ENCODE data around the gene PDE1A. TPM values are rescaled to one million over a fixed set of nuclear protein-coding genes. Genes with fewer than 3 reads are reported as not detected.

Gene PDE1A
- polyA plus RNA-seq, 10 donors = 10.4 to 22.1 (median 14.2) TPM

- no peak for DNase-seq
These were observed 218.4 kb downstream of the PDE1A start for GRCh38 chr2:182208421-182208820.

- no peak for DNase-seq
These were observed 219.6 kb downstream of the PDE1A start for GRCh38 chr2:182207049-182207746.

- DNase-seq = no peak
These were observed 229.3 kb downstream of the PDE1A start for GRCh38 chr2:182197529-182197928.

- DNase-seq = no peak
These were observed 233.5 kb downstream of the PDE1A start for GRCh38 chr2:182193291-182193690.

- DNase-seq = no peak
These were observed 235.8 kb downstream of the PDE1A start for GRCh38 chr2:182191061-182191460.

- no peak for DNase-seq
These were observed 239.7 kb downstream of the PDE1A start for GRCh38 chr2:182187130-182187529.

GRCh38 chr2:182186132-182186735 lies 240.6 kb downstream of the PDE1A start:
- DNase-seq = peak; percentile 38 to 64 (median 43)

- DNase-seq = no peak
These were observed 244.4 kb downstream of the PDE1A start for GRCh38 chr2:182182436-182182835.

- DNase-seq = no peak
These were observed 245.5 kb downstream of the PDE1A start for GRCh38 chr2:182181381-182181780.

- peak; percentile 17 to 63 (median 24) for DNase-seq
These were observed 247.7 kb downstream of the PDE1A start for GRCh38 chr2:182179176-182179575.

- DNase-seq = no peak
These were observed 252.8 kb downstream of the PDE1A start for GRCh38 chr2:182173944-182174622.

- no peak for DNase-seq
These were observed 256.5 kb downstream of the PDE1A start for GRCh38 chr2:182170341-182170740.

GRCh38 chr2:182167882-182168281 lies 259.0 kb downstream of the PDE1A start:
- DNase-seq = no peak

- no peak for DNase-seq
These were observed 260.0 kb downstream of the PDE1A start for GRCh38 chr2:182166841-182167240.

GRCh38 chr2:182166406-182166805 lies 260.4 kb downstream of the PDE1A start:
- no peak for DNase-seq

GRCh38 chr2:182165202-182165601 lies 261.6 kb downstream of the PDE1A start:
- DNase-seq = no peak

GRCh38 chr2:182164686-182165085 lies 262.1 kb downstream of the PDE1A start:
- no peak for DNase-seq

- DNase-seq = no peak
These were observed 263.0 kb downstream of the PDE1A start for GRCh38 chr2:182163878-182164277.

- DNase-seq = peak in 1 of 3 donors; percentile 5
These were observed 278.5 kb downstream of the PDE1A start for GRCh38 chr2:182148344-182148743.

- DNase-seq = peak in 1 of 3 donors; percentile 15
These were observed 282.1 kb downstream of the PDE1A start for GRCh38 chr2:182144776-182145165.

- DNase-seq = no peak
These were observed 282.6 kb downstream of the PDE1A start for GRCh38 chr2:182144041-182144775.

GRCh38 chr2:182142062-182142461 lies 284.8 kb downstream of the PDE1A start:
- DNase-seq = no peak

All from muscle of back (tissue), 11 donors.